Neuronal stem cell (in vitro differentiated cells): ENCODE measurements around the gene AOC3.
"Not testable (repeated sequence)": the region's sequence is repeated elsewhere in the genome, so short reads cannot be mapped to it uniquely, and the experiment has no call there.

Experiments
- DNase-seq: peaks from one replicate; pipeline ENCODE4 v3.0.0-alpha.2; 2013; ENCODE audit warnings: low spot score
- H2AFZ ChIP-seq: one replicate; pipeline ENCODE4 v1.6.1; 2013; ENCODE audit warnings: mild to moderate bottlenecking, low read length, inconsistent platforms
- H2AK5ac ChIP-seq: 2 replicates; pipeline ENCODE4 v1.6.1; 2013; ENCODE audit warnings: low read depth, mild to moderate bottlenecking, inconsistent platforms, low read length, moderate library complexity, mixed read lengths
- H2BK120ac ChIP-seq: 2 replicates; pipeline ENCODE4 v1.6.1; 2013; ENCODE audit warnings: low read depth, mild to moderate bottlenecking, inconsistent platforms, low read length, moderate library complexity, mixed read lengths
- H2BK12ac ChIP-seq: one replicate; pipeline ENCODE4 v1.6.1; 2013; ENCODE audit warnings: low read length, inconsistent platforms
- H2BK15ac ChIP-seq: 2 replicates; pipeline ENCODE4 v1.6.1; 2013; ENCODE audit warnings: mild to moderate bottlenecking, low read length, inconsistent platforms, mixed read lengths
- H2BK5ac ChIP-seq: one replicate; pipeline ENCODE4 v1.6.1; 2013; ENCODE audit warnings: inconsistent platforms, mild to moderate bottlenecking, low read length, moderate library complexity
- H3K14ac ChIP-seq: one replicate; pipeline ENCODE4 v1.6.1; 2013; ENCODE audit warnings: low read length, inconsistent platforms
- H3K18ac ChIP-seq: 2 replicates; pipeline ENCODE4 v1.6.1; 2013; ENCODE audit warnings: low read length, inconsistent platforms
- H3K23ac ChIP-seq: 2 replicates; pipeline ENCODE4 v1.6.1; 2013; ENCODE audit warnings: low read depth, mild to moderate bottlenecking, mixed read lengths, low read length, inconsistent platforms; ENCODE audit not compliant: poor library complexity
- H3K27ac ChIP-seq: replicated peaks from 3 replicates; pipeline ENCODE4 v1.5.1; 2013; ENCODE audit warnings: low read length, inconsistent platforms
- H3K27me3 ChIP-seq, 3 experiments: 2 replicates each; pipeline ENCODE4 v1.6.1; 2013; ENCODE audit warnings: low read length in 3 of 3, mild to moderate bottlenecking in 2 of 3, inconsistent platforms in 1 of 3, low read depth in 1 of 3, mixed read lengths in 1 of 3, moderate library complexity in 1 of 3; ENCODE audit not compliant: control insufficient read depth in 3 of 3, insufficient read depth in 3 of 3
- H3K36me3 ChIP-seq, 2 donors: replicated peaks in 1 of 2; 2 replicates each; pipeline ENCODE4 v1.6.1; 2013; ENCODE audit warnings: low read length in 2 of 2; ENCODE audit not compliant: control insufficient read depth in 2 of 2, insufficient read depth in 2 of 2
- H3K4ac ChIP-seq: 2 replicates; pipeline ENCODE4 v1.6.1; 2013; ENCODE audit warnings: inconsistent platforms, mild to moderate bottlenecking, low read length, moderate library complexity
- H3K4me1 ChIP-seq, 2 donors: 1 replicate in 1 of 2; 2 replicates in 1 of 2; pipeline ENCODE4 v1.6.1; 2013; ENCODE audit warnings: low read length in 2 of 2, low read depth in 1 of 2; ENCODE audit not compliant: control insufficient read depth in 2 of 2, insufficient read depth in 1 of 2
- H3K4me2 ChIP-seq: one replicate; pipeline ENCODE4 v1.6.1; 2013; ENCODE audit warnings: mild to moderate bottlenecking, low read length, inconsistent platforms; ENCODE audit not compliant: insufficient read depth, poor library complexity, severe bottlenecking
- H3K4me3 ChIP-seq, 2 donors: 2 replicates each; pipeline ENCODE4 v1.5.1; 2013; ENCODE audit warnings: low read length in 2 of 2, mild to moderate bottlenecking in 2 of 2, inconsistent platforms in 1 of 2, moderate library complexity in 1 of 2
- H3K79me1 ChIP-seq: one replicate; pipeline ENCODE4 v1.6.1; 2013; ENCODE audit warnings: low read depth, mild to moderate bottlenecking, inconsistent platforms, low read length, moderate library complexity
- H3K9ac ChIP-seq: one replicate; pipeline ENCODE4 v1.6.1; 2013; ENCODE audit warnings: mild to moderate bottlenecking, low read depth, low read length, inconsistent platforms; ENCODE audit not compliant: poor library complexity
- H3K9me3 ChIP-seq, 2 donors: replicated peaks in 1 of 2; 2 replicates each; pipeline versions ENCODE3 to v1.6.1; 2013; ENCODE audit warnings: low read length in 2 of 2, mild to moderate bottlenecking in 2 of 2, inconsistent platforms in 1 of 2, low read depth in 1 of 2, mixed read lengths in 1 of 2, moderate library complexity in 1 of 2; ENCODE audit not compliant: control insufficient read depth in 2 of 2, insufficient read depth in 1 of 2
- H4K8ac ChIP-seq: one replicate; pipeline ENCODE4 v1.6.1; 2013; ENCODE audit warnings: low read depth, mild to moderate bottlenecking, inconsistent platforms, low read length, moderate library complexity
- H4K91ac ChIP-seq: one replicate; pipeline ENCODE4 v1.6.1; 2013; ENCODE audit warnings: low read length, low read depth, mild to moderate bottlenecking, inconsistent platforms; ENCODE audit not compliant: poor library complexity
- WGBS, 2 donors: extraction: QIAGEN DNeasy Blood & Tissue Kit; methylation state at CpG; one replicate each; pipeline ENCODE4 v1.1.7; 2013; ENCODE audit warnings: missing lambda C conversion rate in 2 of 2, mixed read lengths in 1 of 2; ENCODE audit not compliant: insufficient read length in 2 of 2, insufficient replicate concordance in 1 of 2; ENCODE audit errors: extremely low coverage in 2 of 2; 5-methylcytosine and 5-hydroxymethylcytosine counted together

Gene AOC3

DNA sequence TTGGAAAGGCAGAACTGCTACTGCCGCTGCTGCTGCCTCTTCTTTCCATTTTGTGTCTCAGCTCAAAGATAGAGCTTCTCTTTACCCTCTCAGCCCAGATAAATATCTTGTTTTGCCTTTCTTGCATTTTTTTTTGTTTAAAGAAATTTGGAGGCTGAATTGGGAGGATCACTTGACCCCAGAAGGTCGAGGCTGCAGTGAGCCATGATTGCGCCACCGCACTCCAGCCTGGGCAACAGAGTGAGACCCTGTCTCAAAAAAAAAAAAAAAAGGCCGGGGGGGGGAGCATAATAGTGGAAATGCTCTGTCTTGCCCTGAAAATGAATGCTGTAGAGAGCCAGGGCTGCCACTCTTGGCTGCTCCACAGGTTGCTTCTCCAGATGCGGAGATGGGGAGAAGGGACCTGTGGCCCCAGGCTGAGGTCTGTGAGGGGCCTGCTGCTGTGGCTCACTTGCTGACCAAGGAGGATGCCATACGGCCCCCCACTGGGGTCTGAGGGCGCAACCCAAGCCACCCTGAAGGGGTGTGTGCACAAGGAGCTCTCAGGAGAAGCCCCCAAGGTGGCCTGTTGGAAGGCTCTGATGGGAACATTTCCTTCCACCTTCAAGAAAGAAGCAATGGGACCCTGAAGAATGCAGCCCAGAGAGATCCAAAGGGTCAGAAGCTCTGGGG, 28.1 kb downstream of the AOC3 start:
- Histone ChIP-seq H3K4me3 (no peak overlapping the region), H3K23ac (no peak overlapping the region), H4K91ac (no peak overlapping the region), H2BK12ac (no peak overlapping the region), H3K4me2 (no peak overlapping the region), H3K18ac (no peak overlapping the region), H2AK5ac (peak overlapping the region; percentile 83), H3K9me3 (no peaks in the 10 kb centered on the region), H3K14ac (no peak overlapping the region), H2BK120ac (no peak overlapping the region), H4K8ac (no peak overlapping the region), H2BK5ac (no peak overlapping the region), H3K4ac (no peak overlapping the region), H3K27ac (no peak overlapping the region), H3K27me3 (peaks cover 0 to 56% (median 4%) of the 10 kb centered on the region in 3 experiments), H2BK15ac (peak overlapping the region; percentile 64), H3K36me3 (no peaks in the 10 kb centered on the region), H2AFZ (no peak overlapping the region), H3K9ac (no peak overlapping the region), H3K4me1 (peaks cover 4 to 5% of the 10 kb centered on the region in 2 donors), H3K79me1 (no peaks in the 10 kb centered on the region)
- DNase-seq, result no peak
- WGBS, 2 donors, result no CpG with 5 or more reads among the region's 8 CpGs

- H3K14ac ChIP-seq, result no peak overlapping the region
- no peak overlapping the region for H2BK120ac ChIP-seq
- H3K4ac ChIP-seq, result no peak overlapping the region
- no peak overlapping the region for H3K9ac ChIP-seq
- no peak overlapping the region for H4K8ac ChIP-seq
- H2BK12ac ChIP-seq, result no peak overlapping the region
- H2BK15ac ChIP-seq, result peak overlapping the region; percentile 64
- H3K79me1 ChIP-seq, result no peaks in the 10 kb centered on the region
- no peaks in the 10 kb centered on the region for H3K9me3 ChIP-seq
- H2AK5ac ChIP-seq, result peak overlapping the region; percentile 83
- H4K91ac ChIP-seq, result no peak overlapping the region
- no peak overlapping the region for H3K27ac ChIP-seq
- no CpG with 5 or more reads among the region's 6 CpGs for WGBS, 2 donors
- no peak overlapping the region for H3K4me2 ChIP-seq
- H3K23ac ChIP-seq, result no peak overlapping the region
- no peak for DNase-seq
- no peak overlapping the region for H2BK5ac ChIP-seq
- no peak overlapping the region for H3K18ac ChIP-seq
- peaks cover 4 to 5% of the 10 kb centered on the region in 2 donors for H3K4me1 ChIP-seq
- no peak overlapping the region for H3K4me3 ChIP-seq
- H3K36me3 ChIP-seq, result no peaks in the 10 kb centered on the region
- no peak overlapping the region for H2AFZ ChIP-seq
- H3K27me3 ChIP-seq, result peaks cover 0 to 55% (median 4%) of the 10 kb centered on the region in 3 experiments
These were observed 28.6 kb downstream of the AOC3 start for GRCh38 chr17:42879596-42879985.

DNA sequence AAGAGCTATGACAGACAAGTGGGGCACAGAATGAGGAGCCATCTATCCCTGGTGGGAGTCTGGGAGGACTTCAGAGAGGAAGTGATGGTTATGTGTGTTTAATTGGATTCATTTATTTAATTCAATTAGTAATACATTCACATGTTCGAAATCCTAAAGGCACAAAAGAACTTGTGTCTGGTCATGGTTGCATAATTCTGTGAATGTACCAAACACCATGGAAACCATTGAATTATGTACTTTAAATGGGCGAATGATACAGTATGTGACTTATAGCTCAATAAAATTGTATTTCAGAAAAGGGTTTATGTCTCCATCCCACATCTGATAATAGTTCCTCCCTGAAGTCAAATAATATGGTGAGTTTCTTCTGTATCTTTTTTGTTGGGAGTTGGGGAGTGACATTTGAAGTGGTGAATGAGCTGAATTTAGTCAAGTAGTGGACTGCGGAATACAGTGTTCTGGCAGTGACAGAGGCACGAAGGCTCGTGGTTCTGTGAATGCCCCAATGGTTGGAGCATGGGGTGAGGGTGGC, 29.8 kb downstream of the AOC3 start:
- H3K36me3 ChIP-seq, result no peaks in the 10 kb centered on the region
- H3K9ac ChIP-seq, result no peak overlapping the region
- H3K4ac ChIP-seq, result no peak overlapping the region
- H3K14ac ChIP-seq, result no peak overlapping the region
- no peak overlapping the region for H2BK12ac ChIP-seq
- no peak overlapping the region for H2AK5ac ChIP-seq
- H2BK120ac ChIP-seq, result no peak overlapping the region
- H2AFZ ChIP-seq, result no peak overlapping the region
- H3K4me1 ChIP-seq, result peaks cover 4 to 5% of the 10 kb centered on the region in 2 donors
- no peak overlapping the region for H4K91ac ChIP-seq
- H3K27ac ChIP-seq, result no peak overlapping the region
- no peaks in the 10 kb centered on the region for H3K9me3 ChIP-seq
- H3K4me3 ChIP-seq, result no peak overlapping the region
- H3K27me3 ChIP-seq, result peaks cover 0 to 59% (median 4%) of the 10 kb centered on the region in 3 experiments
- H3K4me2 ChIP-seq, result no peak overlapping the region
- H3K79me1 ChIP-seq, result no peaks in the 10 kb centered on the region
- H3K23ac ChIP-seq, result no peak overlapping the region
- H3K18ac ChIP-seq, result no peak overlapping the region
- DNase-seq, result no peak
- no peak overlapping the region for H2BK5ac ChIP-seq
- no CpG with 5 or more reads among the region's 5 CpGs for WGBS, 2 donors
- no peak overlapping the region for H4K8ac ChIP-seq
- H2BK15ac ChIP-seq, result no peak overlapping the region

GRCh38 chr17:42881706-42882105, 30.7 kb downstream of the AOC3 start:
- H3K79me1 ChIP-seq, H2BK120ac ChIP-seq, H3K4ac ChIP-seq, DNase-seq, H2AK5ac ChIP-seq, H3K23ac ChIP-seq, H3K4me3 ChIP-seq, H3K18ac ChIP-seq, H2BK12ac ChIP-seq, H4K91ac ChIP-seq, H3K9me3 ChIP-seq, H3K27ac ChIP-seq, H3K36me3 ChIP-seq, H3K9ac ChIP-seq, H3K14ac ChIP-seq, H4K8ac ChIP-seq, H2AFZ ChIP-seq, H3K4me1 ChIP-seq, H3K4me2 ChIP-seq, H2BK5ac ChIP-seq, H2BK15ac ChIP-seq: not testable (repeated sequence)
- WGBS, 2 donors, result no CpG with 5 or more reads among the region's 6 CpGs
- peaks cover 0 to 59% (median 4%) of the 10 kb centered on the region in 3 experiments for H3K27me3 ChIP-seq
